Activated T-cell treated with anti-CD3 and anti-CD28 coated beads, Interleukin-2, amount 50 U/mL, for 72 hours (primary cell): ENCODE data around the gene SFTPB. TPM values are rescaled to one million over a fixed set of nuclear protein-coding genes. Genes with fewer than 3 reads are reported as not detected.
"Not testable (repeated sequence)": the region's sequence is repeated elsewhere in the genome, so short reads cannot be mapped to it uniquely, and the experiment has no call there.

Experiments
- ATAC-seq, 2 donors: fragments of 150-1000 bp; cut with Tn5 transposase; replicated peaks in 1 of 2; 2 replicates each; pipeline ENCODE4 v1.10.0; 2021; ENCODE audit warnings: moderate library complexity in 2 of 2, mild to moderate bottlenecking in 1 of 2
- DNase-seq, 2 donors: peaks; one replicate each; pipeline ENCODE4 v3.0.0; 2021 to 2022; ENCODE audit warnings: mixed read lengths in 1 of 2
- H3K27ac Mint-ChIP-seq: one replicate; pipeline ENCODE4 v1.8.0; 2022; ENCODE audit warnings: mild to moderate bottlenecking, moderate library complexity, mixed read lengths
- H3K27me3 Mint-ChIP-seq: one replicate; pipeline ENCODE4 v1.8.0; 2022; ENCODE audit warnings: low read depth, mixed read lengths
- H3K36me3 Mint-ChIP-seq, 2 donors: one replicate each; pipeline ENCODE4 v1.8.0; 2022; ENCODE audit warnings: mixed read lengths in 2 of 2, mild to moderate bottlenecking in 1 of 2; ENCODE audit not compliant: insufficient read depth in 2 of 2
- H3K4me1 Mint-ChIP-seq: one replicate; pipeline ENCODE4 v1.8.0; 2022; ENCODE audit warnings: low read depth, mixed read lengths
- H3K4me3 Mint-ChIP-seq, 2 donors: one replicate each; pipeline ENCODE4 v1.8.0; 2022; ENCODE audit warnings: mild to moderate bottlenecking in 2 of 2, mixed read lengths in 2 of 2, moderate library complexity in 2 of 2
- H3K9me3 Mint-ChIP-seq, 2 donors: one replicate each; pipeline ENCODE4 v1.8.0; 2022; ENCODE audit warnings: mixed read lengths in 2 of 2
- total RNA-seq, 2 donors: library from RNA; stranded (reverse); gene quantifications; one replicate each; pipeline ENCODE4 v1.2.3, GENCODE V29; 2022

Gene SFTPB
- total RNA-seq, 2 donors from 2014 or later: not detected

- H3K4me3 Mint-ChIP-seq: no peak overlapping the region
- DNase-seq (no peak), ATAC-seq (no peak)
- H3K4me1 Mint-ChIP-seq: peaks cover 17% of the 10 kb centered on the region
- no peaks in the 10 kb centered on the region for H3K9me3 Mint-ChIP-seq
- peaks cover 12 to 36% of the 10 kb centered on the region in 2 donors for H3K36me3 Mint-ChIP-seq
- H3K27ac Mint-ChIP-seq: peak overlapping the region; percentile 35
- H3K27me3 Mint-ChIP-seq: no peaks in the 10 kb centered on the region
Observed at GRCh38 chr2:85621338-85621737, 46.7 kb downstream of the SFTPB start.

GRCh38 chr2:85619617-85620016, 48.4 kb downstream of the SFTPB start:
- H3K36me3 Mint-ChIP-seq: peaks cover 8 to 25% of the 10 kb centered on the region in 2 donors
- H3K4me1 Mint-ChIP-seq: peaks cover 27% of the 10 kb centered on the region
- H3K27ac Mint-ChIP-seq: no peak overlapping the region
- ATAC-seq (no peak), DNase-seq (no peak)
- no peaks in the 10 kb centered on the region for H3K9me3 Mint-ChIP-seq
- no peaks in the 10 kb centered on the region for H3K27me3 Mint-ChIP-seq
- no peak overlapping the region for H3K4me3 Mint-ChIP-seq

DNA sequence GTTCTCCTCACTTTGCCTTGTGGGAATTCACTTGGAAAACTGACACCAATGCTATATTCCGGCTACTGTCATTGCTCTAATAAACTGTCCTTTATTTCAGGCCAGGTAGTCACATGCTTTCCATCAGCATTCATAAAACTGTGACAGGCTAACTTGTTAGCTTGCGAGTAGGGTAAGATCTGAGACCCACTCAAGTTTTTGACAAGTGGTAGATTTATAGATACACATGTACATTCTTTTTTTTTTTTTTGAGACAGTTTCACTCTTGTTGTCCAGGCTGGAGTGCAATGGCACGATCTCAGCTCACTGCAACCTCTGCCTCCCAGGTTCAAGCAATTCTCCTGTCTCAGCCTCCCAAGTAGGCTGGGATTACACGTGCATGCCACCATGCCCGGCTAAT, 50.3 kb downstream of the SFTPB start:
- not testable (repeated sequence) for H3K9me3 Mint-ChIP-seq
- H3K36me3 Mint-ChIP-seq: peaks cover 5 to 11% of the 10 kb centered on the region in 2 donors

DNA sequence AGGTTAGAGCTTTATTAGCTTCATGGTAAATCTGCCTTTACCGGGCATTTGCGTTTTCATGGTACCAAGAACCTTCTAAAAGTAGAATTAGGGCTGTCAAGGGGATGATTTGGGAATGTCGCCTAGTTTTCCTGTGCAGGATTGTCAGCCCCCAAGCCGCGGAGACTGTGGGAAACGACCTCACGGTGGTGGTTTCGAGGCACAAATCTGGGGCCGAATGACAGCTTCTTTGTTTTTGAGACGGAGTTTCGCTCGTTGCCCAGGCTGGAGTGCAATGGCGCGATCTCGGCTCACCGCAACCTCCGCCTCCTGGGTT, 52.6 kb downstream of the SFTPB start:
- Mint-ChIP-seq H3K27me3 (no peaks in the 10 kb centered on the region), H3K4me1 (peaks cover 45% of the 10 kb centered on the region), H3K4me3 (peak overlapping the region; percentile 10 to 96), H3K36me3 (peaks cover 5 to 7% of the 10 kb centered on the region in 2 donors), H3K27ac (no peak overlapping the region), H3K9me3 (no peaks in the 10 kb centered on the region)
- ATAC-seq: no peak
- no peak for DNase-seq

More for the DNA sequence above, 50.3 kb downstream of the SFTPB start:
- peaks cover 41% of the 10 kb centered on the region for H3K4me1 Mint-ChIP-seq
- peak overlapping the region; percentile 30 for H3K27ac Mint-ChIP-seq
- DNase-seq, ATAC-seq, H3K27me3 Mint-ChIP-seq: not testable (repeated sequence)
- H3K4me3 Mint-ChIP-seq: peak overlapping the region; percentile 96 to 98

GRCh38 chr2:85614757-85615156, 53.2 kb downstream of the SFTPB start:
- not testable (repeated sequence) for H3K9me3 Mint-ChIP-seq, ATAC-seq, H3K36me3 Mint-ChIP-seq, H3K27me3 Mint-ChIP-seq, H3K4me3 Mint-ChIP-seq, H3K27ac Mint-ChIP-seq
- H3K4me1 Mint-ChIP-seq: peaks cover 51% of the 10 kb centered on the region
- DNase-seq: peak in 1 of 2 donors; percentile 43

DNA sequence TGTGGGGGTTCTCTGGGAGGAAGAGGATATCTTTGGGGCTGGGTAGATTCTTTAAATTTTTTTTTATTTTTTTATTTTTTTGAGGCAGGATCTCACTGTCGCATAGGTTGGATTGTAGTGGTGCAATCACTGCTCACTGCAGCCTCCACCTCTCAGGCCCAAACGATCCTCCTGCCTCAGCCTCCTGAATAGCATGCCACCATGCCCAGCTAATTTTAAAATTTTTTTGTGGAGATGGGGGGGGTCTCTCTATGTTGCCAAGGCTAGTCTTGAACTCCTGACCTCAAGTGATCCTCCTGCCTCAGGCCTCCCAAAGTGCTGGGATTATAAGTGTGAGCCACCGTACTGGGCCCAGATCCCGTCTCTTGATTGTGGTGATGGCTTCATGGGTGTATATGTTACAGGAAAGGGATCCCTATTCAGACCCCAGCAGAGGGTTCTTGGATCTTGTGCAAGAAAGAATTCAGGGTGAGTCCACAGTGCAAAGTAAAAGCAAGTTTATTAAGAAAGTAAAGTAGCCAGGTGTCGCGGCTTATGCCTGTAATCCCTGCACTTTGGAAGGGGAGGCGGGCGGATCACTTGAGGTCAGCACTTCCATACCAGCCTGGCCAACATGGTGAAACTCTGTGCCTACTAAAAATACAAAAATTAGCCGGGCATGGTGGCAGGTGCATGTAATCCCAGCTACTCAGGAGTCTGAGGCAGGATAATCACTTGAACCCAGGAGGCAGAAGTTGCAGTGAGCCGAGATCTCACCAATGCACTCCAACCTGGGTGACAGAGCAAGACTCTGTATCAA, 54.1 kb downstream of the SFTPB start:
- Mint-ChIP-seq H3K27me3 (no peaks in the 10 kb centered on the region), H3K4me3 (no peak overlapping the region), H3K27ac (peak overlapping the region; percentile 50), H3K4me1 (peaks cover 48% of the 10 kb centered on the region), H3K9me3 (no peaks in the 10 kb centered on the region), H3K36me3 (peaks cover 5 to 6% of the 10 kb centered on the region in 2 donors)
- no peak for DNase-seq
- ATAC-seq: no peak

DNA sequence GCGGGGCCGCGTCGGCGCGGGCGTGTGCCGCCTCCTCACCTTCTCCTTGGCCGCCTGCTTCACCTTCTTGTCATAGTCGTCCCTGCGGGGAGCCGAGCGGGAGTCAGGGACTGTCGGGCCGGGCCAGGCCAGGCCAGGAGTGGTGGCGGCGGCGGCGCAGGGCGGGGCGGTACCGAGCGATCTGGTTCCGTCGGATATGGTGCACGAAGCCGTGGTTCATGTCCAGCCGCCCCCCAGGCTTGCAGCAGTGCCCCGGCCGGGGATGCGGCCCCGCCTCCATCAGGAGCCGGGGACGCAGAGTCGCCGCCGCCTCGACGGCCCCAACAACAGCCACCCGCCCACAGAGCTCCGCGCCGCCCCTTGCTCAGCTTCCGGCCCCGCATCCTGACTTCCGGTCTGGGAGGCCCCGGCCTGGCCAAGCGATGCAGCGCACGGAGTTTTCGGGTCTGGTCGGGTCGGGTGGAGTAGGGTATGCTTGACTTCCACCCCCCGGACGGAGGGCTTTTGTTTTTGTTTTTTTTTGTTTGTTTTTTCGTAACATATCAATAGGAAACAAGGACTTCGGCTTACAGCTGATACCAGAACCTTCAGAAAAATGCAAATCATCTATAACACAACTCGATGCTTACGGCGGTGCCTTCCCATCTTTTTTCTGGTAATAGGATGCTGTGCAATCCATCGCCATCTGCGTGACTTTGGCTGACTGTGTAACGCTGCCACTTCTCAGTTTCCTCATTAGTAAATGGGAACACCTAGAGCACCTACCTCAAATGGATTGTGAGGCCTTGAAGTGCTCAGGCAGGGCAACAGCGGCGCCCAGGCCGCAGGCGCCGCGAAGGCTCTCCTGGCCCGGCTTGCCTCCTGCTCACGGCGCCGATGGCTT, 56.1 kb downstream of the SFTPB start, which contains the start of gene C2orf68:
Gene C2orf68 (minus strand): TSS at position 362 of the 883 bp plus-strand sequence. CDS start 82 bp downstream, at position 280.
- peak; percentile 76 to 82 for ATAC-seq
- H3K4me1 Mint-ChIP-seq: peaks cover 36% of the 10 kb centered on the region
- no peaks in the 10 kb centered on the region for H3K27me3 Mint-ChIP-seq
- peak; percentile 94 to 95 for DNase-seq
- H3K27ac Mint-ChIP-seq: peak within 1 kb of the TSS; percentile 99
- no peaks in the 10 kb centered on the region for H3K9me3 Mint-ChIP-seq
- peak within 1 kb of the TSS; percentile 99 to 100 for H3K4me3 Mint-ChIP-seq
- peaks cover 8% of the 10 kb centered on the region in 2 donors for H3K36me3 Mint-ChIP-seq

GRCh38 chr2:85611217-85611704, 56.7 kb downstream of the SFTPB start:
- ATAC-seq (peak in 1 of 2 donors; percentile 4), DNase-seq (no peak)
- Mint-ChIP-seq H3K27ac (peak overlapping the region; percentile 99), H3K27me3 (no peaks in the 10 kb centered on the region), H3K9me3 (no peaks in the 10 kb centered on the region), H3K4me3 (peak overlapping the region; percentile 99 to 100), H3K36me3 (peaks cover 8% of the 10 kb centered on the region in 2 donors), H3K4me1 (peaks cover 36% of the 10 kb centered on the region)

Other genes starting within 250 kb of the SFTPB start
- gene SH2D6, start 249.5 kb downstream of the SFTPB start, total RNA-seq: 1 to 10 TPM; 3.2 to 4.0 TPM
- 100 to 1,000 TPM; 253 to 255 TPM for gene MAT2A, start 129.0 kb downstream of the SFTPB start, total RNA-seq
- 10 to 100 TPM; 17.8 to 20.3 TPM for gene GGCX, start 106.7 kb downstream of the SFTPB start, total RNA-seq
- gene VAMP8, start 90.6 kb downstream of the SFTPB start, total RNA-seq: 10 to 100 TPM; 85.0 to 89.5 TPM
- gene VAMP5, start 83.8 kb downstream of the SFTPB start, total RNA-seq: 10 to 100 TPM; 73.3 to 78.9 TPM
- gene RNF181, start 72.5 kb downstream of the SFTPB start, total RNA-seq: 100 to 1,000 TPM; 114 to 129 TPM
- gene TMEM150A, start 65.5 kb downstream of the SFTPB start, total RNA-seq: 1 to 10 TPM; 3.5 to 4.1 TPM
- gene C2orf68, start 56.1 kb downstream of the SFTPB start, total RNA-seq: 10 to 100 TPM; 38.9 to 48.9 TPM
- 10 to 100 TPM; 64.1 to 79.7 TPM for gene USP39, start 52.0 kb downstream of the SFTPB start, total RNA-seq
- 100 to 1,000 TPM in 1 of 2 donors, 10 to 100 TPM in 1; 23.8 to 143 TPM for gene GNLY, start 26.2 kb upstream of the SFTPB start, total RNA-seq
- not detected for gene ATOH8, start 85.8 kb upstream of the SFTPB start, total RNA-seq
- 10 to 100 TPM; 10.4 to 11.3 TPM for gene ST3GAL5, start 220.8 kb upstream of the SFTPB start, total RNA-seq